GM18867 (cell line): ENCODE data around the gene MYRIP.
"Not testable (repeated sequence)": the region's sequence is repeated elsewhere in the genome, so short reads cannot be mapped to it uniquely, and the experiment has no call there.

Source experiments
- ATAC-seq: cut with Tn5 transposase; IDR thresholded peaks from one replicate; pipeline ENCODE4 v1.9.1; 2021; ENCODE audit warnings: mild to moderate bottlenecking, moderate library complexity; ENCODE audit not compliant: unreplicated experiment

The MYRIP gene

DNA sequence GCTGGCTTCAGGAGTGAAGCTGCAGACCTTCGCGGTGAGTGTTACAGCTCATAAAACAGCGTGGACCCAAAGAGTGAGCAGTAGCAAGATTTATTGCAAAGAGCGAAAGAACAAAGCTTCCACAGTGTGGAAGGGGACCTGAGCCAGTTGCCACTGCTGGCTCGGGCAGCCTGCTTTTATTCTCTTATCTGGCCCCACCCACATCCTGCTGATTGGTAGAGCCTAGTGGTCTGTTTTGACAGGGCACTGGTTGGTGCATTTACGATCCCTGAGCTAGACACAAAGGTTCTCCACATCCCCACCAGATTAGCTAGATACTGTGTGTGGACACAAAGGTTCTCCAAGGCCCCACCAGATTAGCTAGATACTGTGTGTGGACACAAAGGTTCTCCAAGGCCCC is 267.7 kb downstream of the MYRIP start:
- not testable (repeated sequence) for ATAC-seq

DNA sequence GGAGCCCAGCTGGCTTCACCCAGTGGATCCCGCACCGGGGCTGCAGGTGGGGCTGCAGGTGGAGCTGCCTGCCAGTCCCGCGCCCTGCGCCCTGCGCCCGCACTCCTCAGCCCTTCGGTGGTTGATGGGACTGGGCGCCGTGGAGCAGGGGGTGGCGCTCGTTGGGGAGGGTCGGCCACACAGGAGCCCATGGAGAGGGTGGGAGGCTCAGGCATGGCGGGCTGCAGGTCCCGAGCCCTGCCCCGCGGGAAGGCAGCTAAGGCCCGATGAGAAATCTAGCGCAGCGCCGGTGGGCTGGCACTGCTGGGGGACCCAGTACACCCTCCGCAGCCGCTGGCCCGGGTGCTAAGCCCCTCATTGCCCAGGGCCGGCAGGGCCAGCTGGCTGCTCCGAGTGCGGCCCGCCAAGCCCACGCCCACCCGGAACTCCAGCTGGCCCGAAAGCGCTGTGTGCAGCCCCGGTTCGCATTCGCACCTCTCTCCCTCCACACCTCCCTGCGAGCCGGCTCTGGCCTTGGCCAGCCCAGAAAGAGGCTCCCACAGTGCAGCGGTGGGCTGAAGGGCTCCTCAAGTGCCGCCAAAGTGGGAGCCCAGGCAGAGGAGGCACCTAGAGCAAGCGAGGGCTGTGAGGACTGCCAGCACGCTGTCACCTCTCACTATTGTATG is 268.6 kb downstream of the MYRIP start:
- not testable (repeated sequence) for ATAC-seq

DNA sequence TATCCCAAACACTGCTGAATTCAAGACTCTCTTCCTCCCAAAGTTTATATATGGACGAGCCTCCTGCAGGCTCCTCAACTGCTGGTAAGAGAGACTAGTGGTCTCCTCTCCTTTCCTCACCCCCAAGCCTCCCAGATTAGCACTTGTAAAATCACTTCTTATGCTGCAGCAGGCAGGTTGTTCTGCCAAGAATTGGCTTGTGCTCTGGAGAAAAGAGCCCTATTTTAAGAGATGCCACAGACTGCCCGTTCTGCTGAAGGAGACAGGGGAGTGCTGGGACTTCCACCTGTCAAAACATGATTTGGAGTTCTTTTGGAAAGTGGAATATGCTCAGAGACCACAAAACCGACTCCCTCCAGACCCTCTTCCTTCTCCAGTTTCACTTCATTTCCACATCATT is 269.2 kb downstream of the MYRIP start:
- ATAC-seq, result no peak

DNA sequence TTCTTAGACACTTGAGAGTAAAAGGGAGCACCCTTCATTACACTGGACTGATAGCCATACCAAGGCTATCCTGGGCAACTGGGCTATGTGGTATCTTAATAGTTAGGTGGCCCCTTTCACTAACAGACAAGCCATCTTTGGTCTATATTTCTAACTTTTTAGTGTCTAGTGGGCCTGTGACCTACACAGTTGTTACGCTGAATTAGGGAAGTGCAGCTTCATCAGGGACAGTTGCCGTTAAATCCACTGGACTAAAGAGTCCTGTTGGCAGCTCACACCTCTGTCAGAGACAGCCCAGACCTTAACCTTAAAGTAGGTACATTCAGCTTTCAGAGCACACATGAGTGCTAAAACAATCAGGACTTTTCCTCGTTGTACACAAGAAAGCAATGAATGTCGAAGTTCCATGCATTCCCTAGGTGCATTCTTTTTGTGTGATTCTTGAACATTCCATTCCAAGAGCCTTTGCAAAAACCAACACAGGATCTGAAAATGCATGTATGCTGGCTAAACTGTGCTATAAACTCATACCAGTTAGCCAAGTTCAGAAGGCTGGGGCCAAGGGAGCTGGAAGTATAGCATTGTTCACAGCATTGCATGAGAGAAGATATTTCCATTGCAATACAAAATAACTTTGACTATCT is 269.9 kb downstream of the MYRIP start:
- no peak for ATAC-seq

DNA sequence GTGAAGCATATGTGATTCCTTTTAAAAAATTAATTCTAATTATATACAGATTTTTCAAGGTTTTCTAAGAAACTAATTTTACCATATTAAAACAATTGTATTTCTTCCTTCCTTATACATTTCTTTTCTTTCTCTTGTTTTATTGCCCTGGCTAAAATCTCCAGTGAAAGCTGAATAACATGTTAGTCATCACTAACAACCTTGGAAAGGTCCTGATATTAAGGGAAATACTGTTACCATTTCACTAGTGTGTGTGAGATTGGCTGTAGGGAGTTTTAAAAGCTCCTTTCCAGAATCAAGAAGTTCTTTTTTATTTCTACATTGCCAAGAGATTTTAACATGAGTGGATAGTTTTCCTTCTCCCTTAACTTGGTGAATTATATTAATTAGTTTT is 270.4 kb downstream of the MYRIP start:
- ATAC-seq, result no peak

DNA sequence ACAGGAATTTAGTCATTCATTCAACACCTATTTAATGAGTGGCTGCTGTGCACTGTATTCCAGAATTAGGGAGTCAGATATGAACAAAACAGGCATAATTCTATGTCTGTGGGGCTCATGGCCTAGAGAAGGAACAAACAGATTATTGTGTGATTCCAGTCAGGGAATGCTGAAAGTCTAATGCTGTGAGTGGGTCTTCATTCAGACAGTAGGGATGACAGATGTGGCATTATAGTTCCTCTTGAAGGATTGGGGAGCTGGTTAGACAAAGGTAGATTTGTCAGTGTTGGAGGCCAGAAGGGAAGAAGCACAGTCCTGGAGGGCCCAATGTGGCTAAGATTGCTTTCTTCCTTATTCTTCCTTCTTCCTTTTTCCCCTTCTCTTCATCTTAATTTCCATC is 273.7 kb downstream of the MYRIP start:
- no peak for ATAC-seq

DNA sequence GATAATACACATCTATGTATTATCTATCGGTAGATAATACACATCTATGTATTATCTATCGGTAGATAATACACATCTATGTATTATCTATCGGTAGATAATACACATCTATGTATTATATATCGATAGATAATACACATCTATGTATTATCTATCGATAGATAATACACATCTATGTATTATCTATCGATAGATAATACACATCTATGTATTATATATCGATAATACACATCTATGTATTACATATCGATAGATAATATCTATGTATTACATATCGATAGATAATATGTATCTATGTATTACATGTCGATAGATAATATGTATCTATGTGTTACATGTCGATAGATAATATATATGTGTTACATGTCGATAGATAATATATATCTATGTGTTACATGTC is 275.0 kb downstream of the MYRIP start:
- ATAC-seq, result not testable (repeated sequence)

DNA sequence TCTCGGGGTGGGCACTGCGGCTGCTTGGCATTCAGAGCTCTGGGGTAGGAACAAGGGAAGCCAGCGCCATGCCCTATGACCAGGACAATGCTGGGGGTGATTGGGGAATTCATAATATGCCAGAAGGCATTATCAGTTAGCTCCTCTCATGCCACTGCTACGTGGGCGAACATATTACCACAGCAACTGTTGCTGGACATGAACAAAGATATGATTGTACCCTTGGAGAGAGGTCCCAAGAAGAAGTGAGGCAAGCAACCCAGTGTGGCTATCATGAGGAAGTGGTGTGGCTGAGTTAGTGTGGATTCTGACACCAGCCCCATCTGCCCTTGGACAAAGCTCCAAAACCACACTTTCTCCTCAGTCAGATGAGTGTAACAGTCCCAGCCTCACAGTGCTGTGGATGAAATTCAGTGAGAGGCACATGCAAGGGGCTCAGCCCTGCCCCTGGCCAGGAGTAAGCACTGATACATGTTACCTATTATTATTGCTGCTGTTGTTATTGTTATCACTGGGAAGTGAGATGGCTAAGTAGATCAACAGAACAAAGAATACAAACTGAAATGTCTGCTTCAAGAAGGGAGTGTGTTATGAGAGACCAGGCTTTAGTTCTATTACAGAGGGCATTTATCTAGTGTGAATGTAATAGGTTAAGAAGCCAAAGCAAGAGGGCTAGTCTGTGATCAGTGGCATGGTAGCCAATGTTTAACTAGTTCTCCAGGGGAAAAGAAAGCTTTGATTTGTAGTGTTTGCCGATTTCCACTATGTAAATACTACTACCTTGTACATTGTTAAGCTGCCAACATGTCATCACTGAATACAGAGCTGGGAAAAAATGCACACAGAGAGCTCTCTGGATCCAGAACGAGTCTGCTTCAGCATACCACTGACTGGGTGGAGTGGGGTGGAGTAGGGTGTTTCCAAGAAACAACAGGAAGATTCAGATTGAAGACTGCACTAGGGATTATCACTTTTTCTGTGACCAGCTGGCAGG is 277.8 kb downstream of the MYRIP start:
- no peak for ATAC-seq

DNA sequence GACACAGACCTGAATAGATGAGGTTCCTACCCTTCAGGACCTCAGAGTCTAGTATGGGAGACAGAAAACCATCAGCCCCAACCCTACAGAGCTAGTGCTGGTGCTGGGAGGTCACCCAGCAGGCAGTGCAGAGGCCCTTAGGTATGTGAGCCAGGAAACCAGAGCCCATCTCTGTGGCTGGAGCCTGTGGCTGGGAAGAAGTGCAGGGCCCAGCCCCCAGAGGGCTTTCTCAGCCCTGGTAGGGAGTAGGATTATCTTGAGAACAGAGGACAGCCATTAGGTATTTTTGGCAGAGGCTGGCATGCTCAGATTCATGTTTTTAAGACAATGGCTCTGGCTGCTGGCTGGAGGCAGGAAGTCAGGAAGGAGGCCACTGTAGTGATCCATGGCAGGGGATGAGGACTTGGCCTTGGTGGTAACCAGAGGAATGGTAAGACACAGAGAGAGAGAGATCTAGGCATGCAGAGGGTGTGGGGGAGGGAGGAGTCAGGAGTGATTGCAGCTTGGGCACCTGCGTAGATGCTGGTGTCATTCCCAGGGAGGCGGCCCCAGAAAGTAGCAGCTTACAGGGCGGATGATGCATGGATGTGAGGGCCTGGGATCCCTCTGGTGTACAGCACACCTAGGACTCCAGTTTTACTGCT is 279.2 kb downstream of the MYRIP start:
- no peak for ATAC-seq

DNA sequence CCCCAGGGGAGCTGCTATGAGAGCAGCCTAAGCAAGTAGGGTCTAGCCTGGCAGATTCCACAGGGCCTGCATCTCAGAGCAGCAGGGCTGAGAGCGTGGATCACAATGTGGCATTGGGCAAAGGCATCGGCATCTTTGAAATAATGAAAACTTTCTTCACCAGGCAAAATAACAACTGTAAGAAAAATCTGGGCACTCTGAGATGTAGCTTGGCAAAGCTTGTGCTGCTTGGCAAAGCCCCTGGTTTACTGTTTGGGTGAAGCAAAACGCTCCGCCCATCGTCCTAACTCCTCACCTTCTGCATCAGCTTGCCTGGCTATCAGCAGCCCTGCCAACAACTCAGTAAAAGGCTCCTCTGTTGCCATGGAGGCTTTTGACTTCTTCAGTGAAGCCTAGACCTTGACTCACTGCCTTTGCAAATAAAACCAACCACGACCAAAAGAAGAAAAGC is 287.3 kb downstream of the MYRIP start:
- no peak for ATAC-seq

DNA sequence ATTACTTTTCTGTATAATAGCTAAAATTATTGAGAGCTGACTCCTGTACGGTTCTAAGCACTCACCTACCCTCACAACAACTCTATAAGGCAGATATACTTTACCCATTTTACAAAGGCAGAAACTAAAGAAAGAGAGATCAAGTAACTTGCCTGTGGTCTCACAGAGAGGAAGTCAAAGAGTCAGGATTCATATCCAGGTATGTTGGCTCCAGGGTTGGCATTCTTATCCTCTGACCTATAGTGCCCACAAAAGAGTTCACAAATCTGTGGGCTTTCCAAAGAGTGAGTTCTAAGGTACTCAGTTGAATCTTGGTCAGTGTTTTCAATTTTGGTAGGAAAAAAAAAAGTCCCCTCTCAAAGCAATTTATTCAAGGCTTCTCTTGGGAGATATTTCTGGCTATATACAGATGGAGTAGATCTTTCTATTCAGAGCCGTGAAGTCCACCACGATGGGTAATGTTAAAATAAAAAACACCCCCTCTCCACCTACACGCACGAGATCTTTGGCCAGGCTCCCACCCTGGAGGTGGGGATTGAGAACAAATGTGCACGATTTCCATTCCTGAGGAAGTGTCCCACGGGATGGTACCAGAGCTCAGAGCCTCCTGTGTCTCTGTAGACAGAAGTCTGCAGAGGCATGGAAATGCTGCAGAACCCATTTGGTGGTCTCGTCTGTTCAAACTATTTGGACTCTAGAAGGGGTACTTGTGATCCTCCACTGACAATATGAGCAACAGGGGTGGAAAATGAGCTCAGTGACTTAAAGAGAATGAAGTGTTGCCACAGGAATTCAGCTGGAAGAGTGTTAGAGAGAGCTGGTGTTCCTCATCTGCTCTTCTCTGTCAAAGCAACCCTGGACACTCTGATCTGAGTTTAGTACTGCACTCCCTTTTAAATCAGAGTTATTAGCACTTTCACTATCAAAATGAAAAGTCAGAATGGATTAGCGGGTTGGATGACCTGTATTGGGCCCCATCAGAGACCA is 288.0 kb downstream of the MYRIP start:
- no peak for ATAC-seq

DNA sequence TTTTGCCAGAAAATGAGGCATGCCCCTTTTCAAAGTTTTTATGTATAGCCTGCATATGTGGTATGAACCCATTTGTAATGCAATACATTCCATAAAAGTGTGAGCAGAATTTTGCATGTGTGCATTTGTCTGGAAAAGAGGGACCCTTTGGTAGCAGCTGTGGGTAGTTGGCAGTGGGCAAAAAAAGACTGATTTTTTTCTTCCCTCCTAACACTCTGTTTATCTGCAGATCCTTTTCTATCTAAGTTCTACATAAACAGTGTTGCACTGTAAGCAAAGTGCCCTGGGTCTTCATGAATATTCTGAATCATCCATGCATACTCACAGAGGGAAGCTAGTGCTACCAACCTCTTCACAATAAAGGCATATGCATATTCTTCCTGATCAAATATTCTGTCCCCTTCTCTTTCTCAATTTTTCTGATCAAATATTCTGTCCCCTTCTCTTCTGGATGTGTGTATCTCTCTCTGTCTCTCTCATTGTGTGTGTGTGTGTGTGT is 288.9 kb downstream of the MYRIP start:
- ATAC-seq, result no peak

DNA sequence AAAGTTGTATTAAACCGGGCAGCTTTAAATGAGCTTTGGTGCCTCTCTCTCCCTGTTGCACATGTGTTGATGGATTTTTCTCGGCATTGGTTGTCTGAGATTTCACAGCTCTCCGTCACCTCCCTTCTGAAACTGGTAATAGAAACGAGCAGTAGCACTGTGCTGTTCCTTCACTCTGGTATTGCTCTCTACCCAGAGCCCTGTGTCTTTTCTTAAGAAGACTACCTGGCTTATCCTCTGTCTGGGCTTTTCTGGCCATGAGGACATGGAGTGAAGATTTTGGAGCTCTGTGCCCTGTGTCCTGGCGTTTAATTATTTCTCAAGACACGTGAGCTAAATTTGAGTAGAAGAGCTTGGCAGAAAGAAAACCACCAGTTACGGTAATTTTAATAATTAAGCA is 290.5 kb downstream of the MYRIP start:
- ATAC-seq, result no peak

DNA sequence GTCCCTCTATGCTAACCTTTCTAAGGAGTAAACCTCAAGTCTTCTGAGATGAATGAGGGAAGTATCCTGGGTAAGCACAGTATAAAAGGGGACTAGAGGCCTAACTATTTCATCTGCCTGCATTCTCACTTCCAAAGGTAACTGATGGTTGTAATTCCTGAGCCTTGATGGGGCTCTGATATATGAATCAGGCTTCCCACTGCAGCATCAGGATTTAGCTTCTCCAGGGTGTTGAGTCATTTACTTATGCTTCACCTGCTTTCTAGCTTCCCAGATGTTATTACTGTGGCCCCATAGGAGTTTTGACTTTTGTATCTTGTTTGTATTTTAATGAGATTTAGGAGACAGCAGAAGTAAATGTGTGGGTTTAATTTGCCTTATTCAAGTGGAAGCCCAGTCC is 292.8 kb downstream of the MYRIP start:
- no peak for ATAC-seq

DNA sequence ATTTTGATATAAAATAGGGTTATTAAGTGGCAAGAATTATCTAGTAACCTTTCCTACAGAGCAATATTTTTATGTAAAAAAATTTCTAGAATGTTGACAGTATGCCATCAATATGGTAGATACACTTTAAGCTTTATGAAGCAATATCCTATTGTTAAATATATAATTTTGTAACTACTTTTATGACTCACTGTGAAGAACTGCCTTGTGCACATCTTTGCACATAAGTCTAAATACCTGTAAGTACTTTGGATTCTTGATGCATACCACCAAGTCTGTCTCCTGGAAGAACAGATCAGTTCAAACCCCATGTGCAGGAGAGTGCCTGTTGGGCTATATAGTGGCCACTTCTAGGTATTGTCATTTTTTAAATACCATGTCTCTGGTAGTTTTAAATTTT is 294.4 kb downstream of the MYRIP start:
- no peak for ATAC-seq

DNA sequence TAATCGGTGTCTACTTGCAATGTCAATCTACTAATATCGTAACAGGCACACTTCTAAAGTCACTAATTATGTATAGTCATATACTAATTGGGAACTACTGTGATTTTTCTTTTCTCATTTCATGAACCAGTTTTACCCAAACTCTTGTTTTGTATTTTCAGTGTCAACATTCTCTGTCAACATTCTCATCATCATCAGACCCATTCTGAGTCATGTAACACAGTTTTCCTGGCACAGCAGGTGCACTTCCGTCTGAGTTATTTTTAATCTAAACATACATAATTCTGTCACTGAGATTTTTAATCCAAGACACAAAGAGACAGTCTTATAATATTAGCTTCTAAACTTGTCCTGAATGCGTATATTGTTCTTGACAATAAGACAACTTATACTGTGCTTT is 295.0 kb downstream of the MYRIP start:
- ATAC-seq, result no peak

DNA sequence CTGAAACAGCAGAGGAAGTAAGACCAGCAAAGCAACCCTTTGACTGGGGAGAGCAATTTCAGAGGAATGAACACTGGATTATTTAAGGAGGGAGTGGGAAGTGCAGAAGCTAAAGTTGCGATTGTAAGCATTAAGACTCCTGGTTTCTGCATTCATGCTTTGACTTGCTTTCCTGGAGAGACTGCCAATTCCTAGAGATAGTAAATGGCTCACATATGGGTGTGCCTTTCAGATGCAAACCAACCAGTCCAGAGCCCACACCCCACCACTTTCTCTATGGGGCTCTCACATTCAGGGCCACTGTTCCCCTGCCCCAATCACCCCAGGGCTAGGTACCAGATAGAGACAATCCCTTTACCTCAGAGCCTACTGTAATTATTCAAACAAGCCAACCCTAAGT is 299.2 kb downstream of the MYRIP start:
- ATAC-seq, result no peak

DNA sequence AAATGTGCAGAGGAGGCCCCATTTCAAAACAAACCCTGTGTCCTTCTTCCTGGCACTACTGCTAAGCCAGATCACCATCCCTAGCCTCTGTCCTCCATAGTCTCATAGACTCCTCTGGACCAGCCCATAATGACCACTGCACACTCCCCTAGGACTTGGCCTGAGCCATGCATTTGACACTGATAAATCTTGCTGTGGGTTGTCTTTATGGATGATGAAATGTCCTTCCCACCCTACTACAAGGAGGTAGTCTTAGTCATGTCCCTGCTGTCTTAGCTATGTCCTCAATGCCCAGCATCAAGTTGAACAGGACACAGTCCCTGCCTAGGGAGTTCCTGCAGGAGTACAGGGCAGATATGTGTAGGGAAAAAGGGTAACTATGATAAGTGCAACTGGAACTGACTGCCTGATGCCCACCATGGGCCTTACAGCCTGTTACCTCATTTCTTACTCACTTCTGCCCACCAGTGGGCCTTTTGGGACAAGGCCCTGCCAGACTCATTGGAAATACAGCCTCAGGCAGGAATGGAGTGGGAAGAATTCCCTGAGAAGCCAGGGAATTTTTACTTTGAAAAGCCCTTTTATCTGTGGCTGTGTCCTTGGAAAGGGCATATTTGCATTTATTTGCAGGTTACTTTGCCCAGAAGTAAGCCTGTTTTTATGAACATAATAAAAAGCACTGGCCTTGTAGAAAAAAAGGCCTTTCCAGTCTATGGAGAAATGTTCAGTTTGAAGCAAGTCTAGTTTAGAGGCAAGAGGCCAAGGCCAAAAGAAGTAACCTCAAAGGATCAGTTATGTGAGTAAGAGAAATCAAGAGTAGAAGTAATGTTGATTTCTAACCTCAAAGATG is 300.5 kb downstream of the MYRIP start:
- ATAC-seq, result no peak
